Activated B cell treated with CpG ODN at 0.5 μM for 24 hours (primary cell): Measurements from ENCODE around the gene IGF2. TPM values are rescaled to one million over a fixed set of nuclear protein-coding genes. Genes with fewer than 3 reads are reported as not detected.

Experiments
- ATAC-seq: fragments of 200-7000 bp; cut with Tn5 transposase; one replicate; pipeline ENCODE4 v1.10.0; 2021; ENCODE audit warnings: low read depth, mild to moderate bottlenecking, moderate library complexity
- CTCF ChIA-PET: fragments of 350-600 bp; sonication (Branson Sonifier 250); formaldehyde crosslinking; loops from one replicate; lab custom pipeline; 2021; ENCODE audit warnings: antibody characterized with exemption; lab: Charles Lee
- POLR2A ChIA-PET: fragments of 350-600 bp; sonication (Branson Sonifier 250); formaldehyde crosslinking; loops from one replicate; lab custom pipeline; 2021; ENCODE audit warnings: antibody characterized with exemption; lab: Charles Lee
- DNase-seq: peaks from one replicate; pipeline ENCODE4 v3.0.0; 2022
- H3K27ac Mint-ChIP-seq: one replicate; pipeline ENCODE4 v1.8.0; 2020; ENCODE audit warnings: mixed read lengths
- H3K27me3 Mint-ChIP-seq: one replicate; pipeline ENCODE4 v1.8.0; 2021; ENCODE audit warnings: mixed read lengths
- H3K36me3 Mint-ChIP-seq: one replicate; pipeline ENCODE4 v1.8.0; 2021; ENCODE audit warnings: low read depth, mixed read lengths
- H3K4me1 Mint-ChIP-seq: one replicate; pipeline ENCODE4 v1.8.0; 2021; ENCODE audit warnings: mixed read lengths
- H3K4me3 Mint-ChIP-seq: one replicate; pipeline ENCODE4 v1.8.0; 2020; ENCODE audit warnings: mild to moderate bottlenecking, mixed read lengths
- H3K9me3 Mint-ChIP-seq: one replicate; pipeline ENCODE4 v1.8.0; 2020; ENCODE audit warnings: mixed read lengths
- intact Hi-C: fragments of 100-400 bp; cut with micrococcal nuclease; formaldehyde crosslinking; loops from one replicate; pipeline ENCODE4 v1.15.1; 2024
- total RNA-seq: library from RNA; stranded (reverse); gene quantifications from 2 replicates; pipeline ENCODE4 v1.2.3, GENCODE V29; 2022
- TF ChIP-seq, protein P1 (sequence below): fragments of 200-600 bp; IDR thresholded peaks from one replicate; pipeline ENCODE4 v1.8.0; 2022; ENCODE audit warnings: antibody characterized with exemption, mild to moderate bottlenecking

The IGF2 gene
- total RNA-seq, 1 donor from 2014 or later, result not detected

DNA sequence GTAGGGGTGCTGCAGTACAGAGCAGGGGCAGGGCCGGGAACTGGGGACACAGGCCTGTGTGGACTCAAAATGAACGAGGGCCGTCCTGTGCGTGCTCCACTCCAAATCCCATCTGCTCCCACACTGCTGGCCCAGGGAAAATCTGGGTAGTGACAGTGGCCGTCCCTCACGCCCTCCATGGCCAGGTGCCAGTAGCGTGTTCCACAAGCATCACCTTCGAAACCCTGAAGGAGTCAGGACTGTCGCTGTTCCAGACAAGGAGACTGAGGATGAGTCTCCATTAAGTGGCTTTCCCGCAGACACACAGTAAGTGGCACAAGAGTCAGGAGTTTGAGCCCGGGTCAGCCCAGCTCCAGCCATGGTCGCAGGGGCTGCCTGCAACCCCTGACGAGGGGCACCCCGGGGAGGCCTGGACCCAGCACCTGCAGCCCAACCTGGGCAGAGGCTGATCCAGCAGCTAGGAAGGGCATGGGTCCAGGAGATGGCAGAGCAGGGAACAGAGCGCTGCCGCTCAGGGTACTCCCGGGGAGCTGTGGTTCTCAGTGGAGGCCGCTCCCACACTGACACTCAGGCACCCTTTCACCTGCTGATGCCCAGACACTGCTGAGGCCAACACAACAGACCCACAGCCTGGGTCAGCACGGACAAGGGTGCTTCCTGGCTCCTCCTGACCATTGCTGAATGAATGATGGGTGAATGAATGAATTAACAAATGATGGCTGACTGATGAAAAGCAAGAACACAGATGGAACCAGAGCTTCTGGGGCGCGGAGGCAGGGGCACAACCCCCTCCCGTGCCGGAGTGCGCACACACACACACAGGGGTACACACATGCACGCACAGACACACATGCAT lies 35.3 kb downstream of the IGF2 start:
- no peaks in the 10 kb centered on the region for H3K9me3 Mint-ChIP-seq
- no peaks in the 10 kb centered on the region for H3K4me1 Mint-ChIP-seq
- intact Hi-C loops, result no loop called here
- H3K36me3 Mint-ChIP-seq, result no peaks in the 10 kb centered on the region
- no peak for DNase-seq
- H3K27ac Mint-ChIP-seq, result no peak overlapping the region
- ChIA-PET POLR2A (no interaction called here), CTCF (no interaction called here)
- H3K4me3 Mint-ChIP-seq, result no peak overlapping the region
- H3K27me3 Mint-ChIP-seq, result peaks cover 15% of the 10 kb centered on the region
- no peak for ATAC-seq
- TF ChIP-seq, protein P1, sequence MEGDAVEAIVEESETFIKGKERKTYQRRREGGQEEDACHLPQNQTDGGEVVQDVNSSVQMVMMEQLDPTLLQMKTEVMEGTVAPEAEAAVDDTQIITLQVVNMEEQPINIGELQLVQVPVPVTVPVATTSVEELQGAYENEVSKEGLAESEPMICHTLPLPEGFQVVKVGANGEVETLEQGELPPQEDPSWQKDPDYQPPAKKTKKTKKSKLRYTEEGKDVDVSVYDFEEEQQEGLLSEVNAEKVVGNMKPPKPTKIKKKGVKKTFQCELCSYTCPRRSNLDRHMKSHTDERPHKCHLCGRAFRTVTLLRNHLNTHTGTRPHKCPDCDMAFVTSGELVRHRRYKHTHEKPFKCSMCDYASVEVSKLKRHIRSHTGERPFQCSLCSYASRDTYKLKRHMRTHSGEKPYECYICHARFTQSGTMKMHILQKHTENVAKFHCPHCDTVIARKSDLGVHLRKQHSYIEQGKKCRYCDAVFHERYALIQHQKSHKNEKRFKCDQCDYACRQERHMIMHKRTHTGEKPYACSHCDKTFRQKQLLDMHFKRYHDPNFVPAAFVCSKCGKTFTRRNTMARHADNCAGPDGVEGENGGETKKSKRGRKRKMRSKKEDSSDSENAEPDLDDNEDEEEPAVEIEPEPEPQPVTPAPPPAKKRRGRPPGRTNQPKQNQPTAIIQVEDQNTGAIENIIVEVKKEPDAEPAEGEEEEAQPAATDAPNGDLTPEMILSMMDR, result no peak

DNA sequence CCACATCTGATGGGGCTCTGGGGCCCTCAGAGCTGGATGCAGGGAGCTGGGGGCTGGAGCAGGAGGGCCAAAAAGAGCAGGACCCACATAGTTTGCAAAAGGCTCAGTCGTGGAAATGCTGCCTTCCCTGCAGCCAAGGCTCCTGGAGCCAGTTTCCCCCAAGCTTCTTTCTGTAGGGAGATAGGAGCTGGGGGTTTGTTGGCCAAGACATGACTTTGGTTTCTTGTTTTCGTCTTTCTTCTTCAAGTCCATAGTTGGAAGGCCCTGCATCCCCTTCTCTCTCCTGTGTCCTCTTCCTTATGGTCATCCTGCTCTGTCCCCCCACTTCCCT lies 36.3 kb downstream of the IGF2 start:
- intact Hi-C loops, result no loop called here

DNA sequence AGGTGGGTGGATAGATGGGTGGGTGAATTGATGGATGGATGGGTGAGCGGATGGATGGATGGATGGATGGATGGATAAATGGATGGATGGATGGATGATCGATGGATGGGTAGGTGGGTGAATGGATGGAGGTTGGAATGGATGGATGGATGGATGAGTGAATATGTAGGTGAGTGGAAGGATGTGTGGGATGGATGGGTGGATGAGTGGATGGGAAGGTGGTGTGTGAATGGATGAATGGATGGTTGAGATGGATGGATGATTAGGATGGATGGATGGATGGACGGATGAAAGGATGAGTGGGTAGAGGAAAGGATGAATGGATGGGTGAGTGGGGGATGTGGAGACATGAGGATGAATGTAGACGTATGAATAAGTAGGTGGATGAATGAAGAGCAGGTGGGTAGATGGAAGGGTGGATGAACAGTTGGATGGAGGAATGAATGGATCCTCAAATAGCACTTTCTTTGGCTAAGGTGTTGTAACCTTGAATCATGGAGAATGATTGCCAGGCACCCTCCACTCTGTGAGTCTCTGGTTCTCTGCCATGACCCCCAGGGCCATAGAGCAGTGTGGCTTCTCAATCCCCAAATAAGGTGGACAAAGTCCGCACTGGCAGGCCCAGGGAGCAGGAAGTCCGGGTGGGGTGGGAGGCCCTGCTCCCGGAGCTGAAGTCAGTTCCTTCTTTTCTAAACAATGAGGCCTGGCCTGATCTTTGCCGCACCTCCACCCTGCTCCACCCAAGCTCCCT lies 36.9 kb downstream of the IGF2 start:
- TF ChIP-seq, protein P1, result no peak
- ChIA-PET POLR2A (no interaction called here), CTCF (no interaction called here)
- DNase-seq (no peak), ATAC-seq (no peak)
- Mint-ChIP-seq H3K27ac (no peak overlapping the region), H3K9me3 (no peaks in the 10 kb centered on the region), H3K4me3 (no peak overlapping the region), H3K4me1 (no peaks in the 10 kb centered on the region), H3K27me3 (peaks cover 9% of the 10 kb centered on the region), H3K36me3 (no peaks in the 10 kb centered on the region)
- intact Hi-C loops, result no loop called here

More for the DNA sequence above, 36.3 kb downstream of the IGF2 start:
- ChIA-PET CTCF (no interaction called here), POLR2A (no interaction called here)
- no peak overlapping the region for H3K4me3 Mint-ChIP-seq
- TF ChIP-seq, protein P1, result no peak
- peaks cover 9% of the 10 kb centered on the region for H3K27me3 Mint-ChIP-seq
- H3K9me3 Mint-ChIP-seq, result no peaks in the 10 kb centered on the region
- no peak overlapping the region for H3K27ac Mint-ChIP-seq
- no peaks in the 10 kb centered on the region for H3K4me1 Mint-ChIP-seq
- H3K36me3 Mint-ChIP-seq, result no peaks in the 10 kb centered on the region
- no peak for DNase-seq
- ATAC-seq, result no peak

DNA sequence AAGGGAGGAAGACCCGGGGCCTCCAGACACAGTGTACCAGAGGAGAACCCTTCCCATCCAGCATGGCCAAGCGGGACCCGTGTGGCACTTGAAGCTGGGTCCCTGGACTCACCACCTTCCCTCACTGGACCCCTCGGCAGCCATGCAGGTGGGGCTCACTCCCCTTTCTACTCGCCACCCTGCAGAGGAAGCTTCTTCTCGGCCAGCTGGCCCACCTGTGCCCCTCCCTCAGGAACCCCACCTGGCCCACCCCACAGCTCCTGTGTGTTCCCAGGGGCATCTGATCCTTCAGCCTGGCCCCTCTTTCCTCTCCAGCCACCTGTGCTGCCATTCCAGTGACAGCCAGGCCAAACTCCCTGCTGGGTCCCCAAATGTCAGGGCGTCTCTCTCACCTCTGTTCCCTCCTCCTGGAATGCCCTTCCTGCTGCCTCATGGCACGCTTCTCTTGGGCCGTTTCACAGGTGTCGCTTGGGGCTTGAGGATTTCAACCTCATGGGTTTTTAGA lies 38.0 kb downstream of the IGF2 start:
- ChIA-PET POLR2A (no interaction called here), CTCF (no interaction called here)
- peaks cover 11% of the 10 kb centered on the region for H3K27me3 Mint-ChIP-seq
- H3K9me3 Mint-ChIP-seq, result no peaks in the 10 kb centered on the region
- no peak overlapping the region for H3K27ac Mint-ChIP-seq
- intact Hi-C loops, result no loop called here
- ATAC-seq (no peak), DNase-seq (no peak)
- no peaks in the 10 kb centered on the region for H3K36me3 Mint-ChIP-seq
- H3K4me1 Mint-ChIP-seq, result no peaks in the 10 kb centered on the region
- no peak overlapping the region for H3K4me3 Mint-ChIP-seq
- TF ChIP-seq, protein P1, result no peak
